HG03575 (cell line): ENCODE measurements around the gene KCNMA1.

ENCODE experiments used
- ATAC-seq: cut with Tn5 transposase; IDR thresholded peaks from one replicate; pipeline ENCODE4 v1.9.1; 2021; ENCODE audit not compliant: unreplicated experiment, insufficient number of reproducible peaks, low FRiP score; ENCODE audit errors: extremely low read depth

The KCNMA1 gene

GRCh38 chr10:77245953-77246352 lies 391.7 kb downstream of the KCNMA1 start:
- no peak for ATAC-seq

DNA sequence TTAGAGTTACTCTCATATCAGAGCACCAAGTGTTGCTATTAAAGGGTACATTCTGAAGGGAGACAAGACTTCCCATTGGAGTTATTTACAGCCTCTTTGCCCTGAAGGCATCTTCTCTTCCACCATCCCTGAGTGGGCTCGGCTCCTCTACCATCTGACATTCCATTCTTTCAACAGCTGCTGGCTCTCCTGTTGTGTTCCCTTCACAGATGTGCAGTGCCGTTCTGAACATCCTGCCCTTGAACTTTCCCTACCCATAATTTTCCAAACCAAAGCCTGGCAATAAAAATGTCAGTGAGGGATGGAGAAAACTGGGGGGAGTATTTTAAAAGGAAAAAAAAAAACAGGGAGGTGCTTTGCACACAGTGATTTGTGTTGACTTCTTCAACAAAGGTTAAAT lies 392.9 kb downstream of the KCNMA1 start:
- ATAC-seq: no peak

DNA sequence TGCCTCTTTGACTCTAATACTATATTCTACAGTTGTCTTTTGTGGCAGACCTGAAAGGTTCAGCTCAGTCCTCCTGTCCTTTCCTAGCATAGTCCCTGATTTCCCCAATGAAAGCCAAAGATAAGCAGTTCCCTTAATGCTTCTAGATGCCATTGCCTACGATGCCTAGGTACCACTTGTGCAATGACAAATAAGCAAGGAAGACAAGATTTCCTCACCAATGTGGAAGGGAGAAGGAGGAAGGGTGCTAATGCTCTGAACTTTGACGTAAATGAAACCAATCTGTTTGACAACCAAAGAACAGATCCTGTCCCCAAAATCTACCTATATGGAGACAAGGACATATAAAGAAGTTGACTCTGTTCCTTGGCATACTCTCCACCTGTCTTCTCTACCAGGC lies 393.3 kb downstream of the KCNMA1 start:
- no peak for ATAC-seq

DNA sequence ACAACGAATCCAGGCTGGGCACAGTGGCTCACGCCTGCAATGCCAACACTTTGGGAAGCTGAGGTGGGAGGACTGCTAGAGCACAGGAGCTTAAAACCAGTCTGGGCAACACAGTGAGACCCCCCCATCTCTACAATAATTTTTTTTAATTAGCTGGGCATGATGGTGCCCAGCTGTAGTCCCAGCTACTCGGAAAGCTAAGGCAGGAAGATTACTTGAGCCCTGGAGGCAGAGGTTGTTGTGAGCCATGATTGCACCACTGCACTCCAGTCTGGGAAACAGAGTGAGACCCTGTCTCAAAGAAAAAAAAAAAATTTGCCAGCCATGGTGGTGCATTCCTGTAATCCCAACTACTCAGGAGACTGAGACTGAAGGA lies 396.3 kb downstream of the KCNMA1 start:
- ATAC-seq: no peak

DNA sequence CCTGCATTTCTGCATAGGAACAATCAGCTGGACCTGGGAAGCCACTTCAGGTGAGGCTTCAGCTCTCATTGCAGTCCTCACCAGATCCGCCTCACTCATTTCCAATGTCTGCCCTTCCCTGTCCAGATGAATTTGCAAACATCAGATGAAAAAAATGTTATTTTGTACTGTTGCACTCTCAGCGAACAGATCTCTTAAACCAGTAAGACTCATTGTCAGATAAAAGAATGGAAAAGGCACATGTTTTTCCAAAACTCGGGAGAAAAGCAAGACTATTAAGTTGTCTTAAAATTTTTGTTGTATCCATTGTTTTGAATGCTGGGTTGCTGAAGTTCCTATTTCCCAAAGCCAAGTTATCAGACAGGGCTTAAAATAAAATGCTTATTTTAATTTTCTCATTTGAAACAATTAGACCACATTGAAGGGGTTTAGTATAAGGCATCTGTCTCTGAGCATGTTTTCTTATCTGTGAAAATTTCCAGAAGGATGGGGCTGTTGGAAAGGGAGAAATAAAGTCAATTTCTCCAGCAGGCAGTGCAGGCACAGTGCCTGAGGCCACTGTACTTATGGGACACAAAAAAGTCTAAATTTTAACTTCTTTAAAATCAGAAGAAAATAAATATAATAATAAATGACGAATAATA lies 396.8 kb downstream of the KCNMA1 start:
- ATAC-seq: no peak

DNA sequence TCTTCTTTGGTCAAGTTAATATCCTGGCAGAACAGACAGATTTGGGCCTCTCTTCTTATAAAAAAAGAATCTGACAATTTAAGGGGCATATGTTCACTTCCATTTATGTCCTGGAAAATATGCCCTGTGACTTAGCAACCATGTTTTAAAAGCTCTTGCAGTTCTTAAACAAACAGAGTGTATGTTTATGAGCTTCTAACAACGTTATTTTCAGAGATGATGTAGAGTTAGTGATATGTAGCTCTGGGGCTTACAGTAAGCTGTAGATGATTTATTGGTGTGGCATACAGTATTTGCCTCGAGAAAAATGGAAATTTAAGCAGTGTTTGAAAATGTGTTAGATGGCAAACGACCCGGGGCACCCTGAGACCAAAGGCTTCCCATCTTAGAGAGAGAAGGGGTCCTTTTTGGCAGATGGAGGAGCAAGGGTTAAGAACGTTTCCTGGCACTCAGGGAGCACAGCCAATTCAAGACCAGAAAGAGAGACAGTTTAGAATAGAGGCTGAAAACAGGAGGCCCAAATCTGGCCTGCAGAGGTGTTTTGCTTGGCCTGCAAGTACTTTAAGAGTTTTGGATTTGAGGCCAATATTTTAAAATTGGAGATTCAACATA lies 397.5 kb downstream of the KCNMA1 start:
- no peak for ATAC-seq

DNA sequence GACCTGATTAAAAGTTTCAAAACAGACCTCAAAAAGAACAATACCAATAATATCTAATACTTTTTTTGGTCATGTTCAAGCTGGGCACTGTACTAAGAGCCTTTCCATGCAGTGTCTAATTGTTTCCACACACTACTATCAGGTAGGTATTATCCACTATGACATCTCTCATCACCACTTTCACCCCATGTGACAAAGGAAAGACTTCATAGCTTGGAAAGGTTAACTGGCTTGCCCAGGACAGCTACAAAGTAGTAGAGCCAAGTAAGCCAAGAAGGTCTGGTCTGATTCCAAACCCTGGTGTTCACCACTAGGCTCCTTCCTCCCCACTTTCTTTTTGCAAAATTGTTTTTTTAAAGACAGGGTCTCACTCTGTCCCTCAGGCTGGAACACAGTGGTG lies 400.5 kb downstream of the KCNMA1 start:
- no peak for ATAC-seq

GRCh38 chr10:77236700-77237099 lies 400.9 kb downstream of the KCNMA1 start:
- no peak for ATAC-seq

GRCh38 chr10:77236029-77236428 lies 401.6 kb downstream of the KCNMA1 start:
- ATAC-seq: no peak

DNA sequence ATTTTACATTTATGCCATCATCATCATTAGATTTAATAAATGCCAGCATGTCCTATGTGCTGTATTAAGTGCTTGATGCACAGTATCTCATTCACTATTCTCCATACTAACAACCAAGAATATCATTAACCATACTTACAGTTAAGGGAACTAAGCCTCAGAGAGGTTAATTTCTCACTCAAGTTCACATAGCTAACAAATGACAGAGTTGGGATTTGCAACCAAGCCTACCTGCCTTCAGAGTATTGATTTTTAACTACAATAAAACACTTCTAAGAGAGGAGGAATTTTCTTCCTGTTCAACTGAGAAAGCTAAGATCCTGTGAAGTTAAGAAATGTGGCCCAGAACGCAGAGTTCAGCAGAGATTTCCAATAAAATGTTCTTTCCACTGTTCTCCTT lies 403.0 kb downstream of the KCNMA1 start:
- no peak for ATAC-seq

GRCh38 chr10:77233466-77233865 lies 404.1 kb downstream of the KCNMA1 start:
- ATAC-seq: no peak

DNA sequence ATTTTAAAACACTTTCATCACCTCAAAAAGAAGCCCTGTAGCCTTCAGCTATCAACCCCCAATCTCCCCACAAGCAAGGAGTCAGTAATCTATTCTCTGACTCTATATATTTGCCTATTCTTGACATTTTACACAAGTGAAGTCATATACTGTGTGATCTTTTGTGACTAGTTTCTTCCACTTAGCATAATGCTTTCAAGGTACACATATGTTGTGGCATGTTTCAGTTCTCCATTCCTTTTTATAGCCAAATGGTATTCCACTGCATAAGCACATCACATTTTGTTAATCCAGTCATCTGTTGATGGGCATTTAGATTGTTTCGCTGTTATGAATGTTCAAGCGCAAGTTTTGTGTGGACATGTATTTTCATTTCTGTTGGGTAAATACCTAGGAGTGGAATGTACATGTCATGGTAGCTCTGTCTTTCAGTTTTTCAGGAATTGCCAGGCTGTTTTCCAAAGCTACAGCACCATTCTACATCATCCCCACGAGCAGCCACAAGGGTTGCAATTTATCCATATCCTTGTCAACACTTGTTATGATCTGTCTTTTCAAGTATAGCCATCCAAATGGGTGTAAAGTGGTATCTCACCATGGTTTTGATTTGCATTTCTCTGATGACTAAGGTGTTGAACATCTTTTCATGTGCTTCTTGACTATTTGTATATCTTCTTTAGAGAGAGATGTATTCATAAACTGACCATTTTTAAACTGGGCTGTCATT lies 405.6 kb downstream of the KCNMA1 start:
- no peak for ATAC-seq

- ATAC-seq: no peak
Measured at GRCh38 chr10:77231375-77231774, 406.2 kb downstream of the KCNMA1 start.

DNA sequence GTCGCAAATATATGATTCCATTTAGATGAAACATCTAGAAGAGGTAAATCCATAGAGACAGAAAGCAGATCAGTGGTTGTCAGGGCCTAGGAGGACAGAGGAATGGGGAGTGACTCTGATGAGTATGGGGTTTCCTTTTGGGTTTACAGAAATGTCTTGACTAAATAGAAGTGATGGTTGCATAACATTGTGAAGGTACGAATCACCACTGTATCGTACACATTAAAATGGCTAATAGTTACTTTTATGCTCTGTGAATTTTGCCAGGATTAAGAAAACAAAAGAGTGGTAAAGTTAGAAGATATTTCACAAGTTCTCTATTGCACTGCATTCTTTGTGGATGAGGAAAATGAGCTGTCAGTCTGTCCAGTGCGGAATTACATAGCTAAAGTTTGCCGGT lies 407.4 kb downstream of the KCNMA1 start:
- ATAC-seq: no peak

DNA sequence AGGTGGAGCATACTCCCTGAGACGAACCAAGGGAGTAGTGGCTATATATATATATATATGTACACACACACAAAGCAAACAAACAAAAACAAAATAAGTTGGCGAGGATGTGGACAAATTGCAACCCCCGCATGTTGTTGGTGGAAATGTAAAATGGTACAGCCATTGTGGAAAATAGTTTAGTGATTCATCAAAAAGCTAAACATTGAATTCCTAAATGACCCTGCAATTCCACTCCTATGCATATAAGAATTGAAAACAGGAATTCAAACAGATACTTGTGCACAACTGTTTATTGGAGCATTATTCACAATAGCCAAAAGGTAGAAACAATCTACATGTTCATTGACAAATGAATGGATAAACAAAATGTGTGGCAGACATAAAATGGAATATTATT lies 407.9 kb downstream of the KCNMA1 start:
- no peak for ATAC-seq

DNA sequence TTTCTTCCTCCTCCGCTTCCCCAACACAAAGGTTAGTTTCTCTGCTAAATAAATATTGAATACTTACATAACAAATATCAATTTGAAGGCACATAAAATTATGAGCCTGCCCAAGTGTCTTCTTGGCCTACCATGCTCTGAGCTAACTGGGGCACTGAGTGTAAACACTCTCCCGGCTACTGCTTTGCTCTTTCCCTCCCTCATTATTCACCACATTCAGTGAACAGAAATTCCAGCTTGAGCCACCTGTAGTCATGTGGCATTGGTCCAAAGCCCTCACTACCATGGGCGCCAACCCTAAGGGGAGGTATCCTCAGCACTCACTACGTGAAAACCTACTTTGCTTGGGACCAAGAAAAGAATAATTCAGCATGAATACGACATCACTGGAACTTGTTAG lies 409.0 kb downstream of the KCNMA1 start:
- ATAC-seq: no peak

DNA sequence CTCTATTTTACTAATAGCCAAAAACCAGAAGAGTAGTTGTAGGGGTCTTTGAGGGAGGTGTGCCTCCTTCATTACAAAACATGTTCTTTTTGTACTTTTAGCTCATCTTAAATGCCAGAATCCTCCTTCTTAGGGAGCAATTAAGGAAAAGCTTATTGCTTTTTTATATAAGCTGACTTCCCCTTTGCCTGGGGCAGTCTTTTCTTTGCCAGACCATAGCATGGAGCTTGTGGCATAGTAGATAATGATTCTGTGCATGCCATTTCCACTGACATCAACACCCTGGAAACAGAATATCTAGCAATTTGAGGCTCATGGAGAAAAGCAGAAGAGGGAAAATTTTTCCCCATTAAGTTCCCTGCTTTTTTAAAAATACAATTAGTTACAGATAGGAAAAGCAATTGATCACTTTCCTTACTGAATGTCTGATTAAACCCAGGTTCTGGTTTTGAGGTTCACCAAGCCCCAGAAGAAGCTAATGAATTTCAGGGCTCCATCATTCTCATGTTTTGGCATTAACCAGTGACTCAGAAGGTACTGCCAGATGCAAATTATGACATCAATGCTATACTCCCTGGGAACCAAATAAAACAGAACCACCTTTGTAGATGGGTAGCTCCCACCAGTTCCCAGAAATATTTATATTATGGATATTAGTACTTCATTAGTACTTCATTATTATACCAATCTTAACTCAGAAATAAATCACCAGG lies 410.6 kb downstream of the KCNMA1 start:
- no peak for ATAC-seq

GRCh38 chr10:77226452-77226851 lies 411.2 kb downstream of the KCNMA1 start:
- ATAC-seq: no peak

DNA sequence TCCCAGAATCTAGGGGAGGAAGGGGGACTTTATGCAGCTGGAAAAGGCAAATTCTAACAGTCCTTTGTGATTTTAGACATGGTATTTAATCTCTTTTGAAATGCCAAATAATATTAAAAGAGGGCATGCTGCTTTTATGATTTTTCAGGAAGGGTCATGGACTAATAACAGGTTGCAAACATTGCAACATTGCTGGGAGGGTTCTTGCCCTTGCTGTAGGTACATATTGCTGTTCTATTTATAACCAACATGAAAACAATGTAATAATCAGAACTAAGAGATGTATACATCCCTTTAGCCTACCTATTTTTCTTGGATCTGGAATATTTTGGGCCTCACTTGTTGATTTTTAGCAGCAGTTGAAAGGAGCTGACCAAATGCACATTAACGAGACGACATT lies 411.6 kb downstream of the KCNMA1 start:
- no peak for ATAC-seq
